ENCODE results near the gene UBE2I.

DNA sequence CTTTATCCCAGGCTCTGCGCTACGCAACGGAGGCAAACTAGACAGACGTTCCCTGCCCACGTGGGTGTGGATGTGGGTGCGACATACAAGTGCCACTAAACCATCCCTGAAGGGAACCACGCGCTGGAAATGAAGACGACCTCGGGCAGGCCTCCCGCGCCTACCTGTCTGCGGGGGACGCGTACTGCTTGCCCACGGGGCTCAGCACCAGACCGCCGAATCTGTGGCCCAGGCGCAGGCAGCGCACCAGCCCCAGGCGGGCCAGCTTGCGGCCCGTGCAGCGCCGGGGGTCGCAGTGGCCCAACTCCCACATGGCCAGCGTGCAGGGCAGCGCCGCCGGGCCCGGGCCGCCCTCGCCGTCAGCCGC lies 41.8 kb downstream of the UBE2I start:
- TF ChIP-seq, protein P1, sequence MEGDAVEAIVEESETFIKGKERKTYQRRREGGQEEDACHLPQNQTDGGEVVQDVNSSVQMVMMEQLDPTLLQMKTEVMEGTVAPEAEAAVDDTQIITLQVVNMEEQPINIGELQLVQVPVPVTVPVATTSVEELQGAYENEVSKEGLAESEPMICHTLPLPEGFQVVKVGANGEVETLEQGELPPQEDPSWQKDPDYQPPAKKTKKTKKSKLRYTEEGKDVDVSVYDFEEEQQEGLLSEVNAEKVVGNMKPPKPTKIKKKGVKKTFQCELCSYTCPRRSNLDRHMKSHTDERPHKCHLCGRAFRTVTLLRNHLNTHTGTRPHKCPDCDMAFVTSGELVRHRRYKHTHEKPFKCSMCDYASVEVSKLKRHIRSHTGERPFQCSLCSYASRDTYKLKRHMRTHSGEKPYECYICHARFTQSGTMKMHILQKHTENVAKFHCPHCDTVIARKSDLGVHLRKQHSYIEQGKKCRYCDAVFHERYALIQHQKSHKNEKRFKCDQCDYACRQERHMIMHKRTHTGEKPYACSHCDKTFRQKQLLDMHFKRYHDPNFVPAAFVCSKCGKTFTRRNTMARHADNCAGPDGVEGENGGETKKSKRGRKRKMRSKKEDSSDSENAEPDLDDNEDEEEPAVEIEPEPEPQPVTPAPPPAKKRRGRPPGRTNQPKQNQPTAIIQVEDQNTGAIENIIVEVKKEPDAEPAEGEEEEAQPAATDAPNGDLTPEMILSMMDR (IDR thresholded peaks at IDR 0.05), result no peak
- TF ChIP-seq POLR2A (IDR thresholded peaks at IDR 0.05) (no peak), EP300 (IDR thresholded peaks at IDR 0.05) (no peak), POLR2AphosphoS5 (IDR thresholded peaks at IDR 0.05) (no peak)
